HL-60 (cell line): ENCODE results near the gene CHCHD6.
A peak's percentile ranks its signal among the peaks of the same experiment; 100 is the strongest.

Experiments
- DNase-seq, 2 experiments: peaks; one replicate each; pipeline ENCODE4 v3.0.0-alpha.2; 2010 to 2020; ENCODE audit warnings: low read depth in 1 of 2, low spot score in 1 of 2
- H3K27ac ChIP-seq: fragments of 250-450 bp; sonication (Bioruptor Pico); replicated peaks from 2 replicates; pipeline ENCODE4 v1.5.1; 2020; ENCODE audit warnings: mild to moderate bottlenecking, moderate library complexity
- H3K27me3 ChIP-seq: fragments of 250-450 bp; sonication (Bioruptor Pico); 2 replicates; pipeline ENCODE4 v1.5.1; 2021; ENCODE audit warnings: mild to moderate bottlenecking, moderate library complexity; ENCODE audit not compliant: insufficient read depth, poor library complexity, severe bottlenecking
- H3K4me3 ChIP-seq: replicated peaks from 2 replicates; pipeline ENCODE4 v1.5.1; 2011; ENCODE audit warnings: mild to moderate bottlenecking, control low read depth, low read length; ENCODE audit not compliant: insufficient read depth
- CTCF ChIP-seq: IDR thresholded peaks from one replicate; pipeline ENCODE4 v1.5.1; 2011; ENCODE audit warnings: low read length, control low read depth, inconsistent platforms; ENCODE audit not compliant: insufficient read depth
- GABPA ChIP-seq: IDR thresholded peaks from 2 replicates; pipeline ENCODE4 v1.6.1; 2012; ENCODE audit warnings: low read depth
- POLR2AphosphoS5 ChIP-seq: IDR thresholded peaks from 2 replicates; pipeline ENCODE4 v1.6.1; 2012; ENCODE audit warnings: low read depth
- REST ChIP-seq: IDR thresholded peaks from 2 replicates; pipeline ENCODE4 v1.6.1; 2012; ENCODE audit warnings: low read depth; ENCODE audit not compliant: insufficient replicate concordance
- SPI1 ChIP-seq: IDR thresholded peaks from 2 replicates; pipeline ENCODE4 v1.6.1; 2012; ENCODE audit warnings: low read depth, mild to moderate bottlenecking, borderline replicate concordance
- long read RNA-seq: library from polyadenylated mRNA; unstranded; transcript quantifications from one replicate; pipeline ENCODE4 v2.0.0, GENCODE V29; 2020

The CHCHD6 gene
- long read RNA-seq, transcript CHCHD6-201 (8 exons, 1,006 nt): major isoform, 89 of 102 reads
- long read RNA-seq, partial matches to known transcripts: 2 of 102 reads
- long read RNA-seq, other reads (novel, unspliced or antisense): 11 of 102 reads

- TF ChIP-seq CTCF (no peak), GABPA (no peak), POLR2AphosphoS5 (0 out of 2 replicates have a peak, but pooled peaks have one; percentile 31)
- Histone ChIP-seq H3K27me3 (peaks cover 2% of the 10 kb centered on the region), H3K27ac (no peak within 1 kb of the TSS; the same call in 1 of the 2 replicates), H3K4me3 (peak within 1 kb of the TSS; percentile 66)
- peak; percentile 92 to 97 for DNase-seq
Measured at GRCh38 chr3:126703512-126704493, at the start of gene CHCHD6. Gene CHCHD6 (plus strand): TSS chr3:126704240. CDS start chr3:126704313, 73 bp downstream.

- Histone ChIP-seq H3K27me3 (no peaks in the 10 kb centered on the region), H3K4me3 (peak within 1 kb of the TSS; percentile 32), H3K27ac (no peak within 1 kb of the TSS)
- peak in 1 of 2 experiments; percentile 37 for DNase-seq
- TF ChIP-seq SPI1: no peak
Measured at GRCh38 chr3:126654571-126655383, 49.3 kb upstream of the CHCHD6 start, which contains the start of gene TXNRD3. Gene TXNRD3 (minus strand): TSS chr3:126655124.

- no peak for DNase-seq
- TF ChIP-seq CTCF: no peak
- no peak for TF ChIP-seq POLR2AphosphoS5
- no peak for TF ChIP-seq REST
- TF ChIP-seq SPI1: no peak
- no peak for TF ChIP-seq GABPA
- Histone ChIP-seq H3K4me3 (no peak overlapping the region), H3K27me3 (no peaks in the 10 kb centered on the region), H3K27ac (no peak overlapping the region)
Measured at GRCh38 chr3:126655887-126656286, 48.2 kb upstream of the CHCHD6 start.

DNA sequence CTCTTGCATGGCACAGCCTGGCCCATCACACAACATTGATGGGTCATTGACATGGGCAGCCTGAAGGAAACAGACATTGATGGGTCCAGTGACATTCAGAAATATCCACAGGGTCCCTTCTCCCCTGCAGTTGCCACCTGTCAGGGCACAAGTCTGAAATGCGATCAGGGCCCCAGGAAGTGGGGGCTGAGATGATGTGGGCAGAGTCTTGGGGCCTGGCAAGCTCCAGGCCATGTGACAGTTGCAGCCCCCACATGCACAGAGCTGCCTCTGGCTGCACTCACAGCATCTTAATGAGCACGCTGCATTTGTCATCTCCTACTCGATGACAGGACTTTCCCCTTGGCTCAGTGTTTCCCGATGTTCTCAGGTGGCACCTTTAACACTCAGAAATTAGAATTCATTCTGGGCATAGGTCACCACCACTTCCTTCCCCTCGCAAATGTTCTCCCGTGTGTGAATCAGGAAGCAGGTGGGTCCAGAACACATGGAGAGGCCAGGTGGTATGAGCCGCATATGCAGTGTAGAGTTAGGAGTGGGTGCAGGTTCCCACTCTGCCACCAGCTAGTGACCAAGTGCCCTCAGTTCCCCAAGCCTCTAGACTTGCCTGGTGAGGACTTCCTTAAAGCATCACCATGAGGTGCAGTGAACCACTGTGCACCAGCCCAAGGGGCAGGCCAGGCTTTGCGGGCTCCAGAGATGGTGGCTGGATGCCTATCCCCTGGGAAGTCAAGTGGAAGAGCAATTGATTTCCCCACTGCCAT lies 47.5 kb upstream of the CHCHD6 start:
- H3K27ac ChIP-seq: no peak overlapping the region
- no peak for TF ChIP-seq CTCF
- TF ChIP-seq POLR2AphosphoS5: no peak
- TF ChIP-seq REST: no peak
- TF ChIP-seq GABPA: no peak
- no peak for TF ChIP-seq SPI1
- DNase-seq: no peak
- H3K4me3 ChIP-seq: no peak overlapping the region
- no peaks in the 10 kb centered on the region for H3K27me3 ChIP-seq
